HG03066 (cell line): ENCODE data around the gene DPH1.
"Not testable (repeated sequence)": the region's sequence is repeated elsewhere in the genome, so short reads cannot be mapped to it uniquely, and the experiment has no call there.

Source experiments
- ATAC-seq: cut with Tn5 transposase; IDR thresholded peaks from one replicate; pipeline ENCODE4 v1.9.1; 2021; ENCODE audit warnings: low read depth; ENCODE audit not compliant: unreplicated experiment

Gene DPH1

GRCh38 chr17:2029911-2030778 lies at the start of gene DPH1:
DPH1 (plus strand) TSS chr17:2030153; CDS start chr17:2030170, 17 bp downstream.
- ATAC-seq = peak; percentile 70

GRCh38 chr17:1980665-1981250 lies 49.2 kb upstream of the DPH1 start:
- ATAC-seq = no peak

- not testable (repeated sequence) for ATAC-seq
These were observed 47.1 kb upstream of the DPH1 start for GRCh38 chr17:1982793-1983366.

GRCh38 chr17:1985093-1985492 lies 44.9 kb upstream of the DPH1 start:
- no peak for ATAC-seq

- ATAC-seq = no peak
These were observed 44.3 kb upstream of the DPH1 start for GRCh38 chr17:1985686-1986085.

- no peak for ATAC-seq
These were observed 43.0 kb upstream of the DPH1 start for GRCh38 chr17:1986783-1987451.

- no peak for ATAC-seq
These were observed 40.8 kb upstream of the DPH1 start for GRCh38 chr17:1989135-1989534.

- ATAC-seq = no peak
These were observed 37.4 kb upstream of the DPH1 start for GRCh38 chr17:1992541-1992940.

GRCh38 chr17:1994707-1995106 lies 35.2 kb upstream of the DPH1 start:
- no peak for ATAC-seq

GRCh38 chr17:1995321-1995892 lies 34.5 kb upstream of the DPH1 start:
- ATAC-seq = no peak

GRCh38 chr17:1995907-1996799 lies 33.8 kb upstream of the DPH1 start:
- ATAC-seq = no peak

- ATAC-seq = no peak
These were observed 33.1 kb upstream of the DPH1 start for GRCh38 chr17:1996800-1997288.

- ATAC-seq = no peak
These were observed 32.5 kb upstream of the DPH1 start for GRCh38 chr17:1997289-1997926.

GRCh38 chr17:1997927-1998742 lies 31.8 kb upstream of the DPH1 start:
- ATAC-seq = no peak

- ATAC-seq = no peak
These were observed 30.2 kb upstream of the DPH1 start for GRCh38 chr17:1999557-2000251.

GRCh38 chr17:2002767-2003329 lies 27.1 kb upstream of the DPH1 start:
- ATAC-seq = no peak

GRCh38 chr17:2003525-2003924 lies 26.4 kb upstream of the DPH1 start:
- ATAC-seq = no peak
